ENCODE data around the gene MRRF.
"Not testable (repeated sequence)": the region's sequence is repeated elsewhere in the genome, so short reads cannot be mapped to it uniquely, and the experiment has no call there.

Gene MRRF

GRCh38 chr9:122363131-122363530 is 98.4 kb downstream of the MRRF start:
- not testable (repeated sequence) for DNase-seq

GRCh38 chr9:122364117-122364782 is 99.6 kb downstream of the MRRF start:
- DNase-seq: no peak

- DNase-seq: no peak
Measured at GRCh38 chr9:122364783-122365150, 100.1 kb downstream of the MRRF start.

GRCh38 chr9:122366074-122366660 is 101.5 kb downstream of the MRRF start:
- DNase-seq: no peak

GRCh38 chr9:122367065-122367464 is 102.4 kb downstream of the MRRF start:
- DNase-seq: no peak

- no peak for DNase-seq
Measured at GRCh38 chr9:122367774-122368460, 103.2 kb downstream of the MRRF start.

GRCh38 chr9:122368642-122369041 is 104.0 kb downstream of the MRRF start:
- DNase-seq: no peak

- no peak for DNase-seq
Measured at GRCh38 chr9:122370303-122370702, 105.6 kb downstream of the MRRF start.

- DNase-seq: no peak
Measured at GRCh38 chr9:122370869-122371755, 106.4 kb downstream of the MRRF start, which contains the start of gene PTGS1. TSS of gene PTGS1 (plus strand) at chr9:122371024. CDS start at chr9:122371085, 61 bp downstream.

GRCh38 chr9:122371846-122372245 is 107.2 kb downstream of the MRRF start:
- DNase-seq: no peak

GRCh38 chr9:122372856-122373845 is 108.5 kb downstream of the MRRF start:
- DNase-seq: no peak

- no peak for DNase-seq
Measured at GRCh38 chr9:122374885-122375420, 110.3 kb downstream of the MRRF start.

- DNase-seq: no peak
Measured at GRCh38 chr9:122376796-122377195, 112.1 kb downstream of the MRRF start.

- DNase-seq: no peak
Measured at GRCh38 chr9:122377241-122378164, 112.8 kb downstream of the MRRF start.

- DNase-seq: no peak
Measured at GRCh38 chr9:122378236-122378635, 113.6 kb downstream of the MRRF start.

GRCh38 chr9:122379340-122379739 is 114.7 kb downstream of the MRRF start:
- DNase-seq: no peak

GRCh38 chr9:122380293-122380692 is 115.6 kb downstream of the MRRF start:
- DNase-seq: no peak
